Trophoblast cell (in vitro differentiated cells and primary cell): ENCODE measurements around the gene FADS3.

Experiments
- DNase-seq, 2 donors: peaks; one replicate each; pipeline ENCODE4 v3.0.0-alpha.2; 2016
- H2AFZ ChIP-seq: 2 replicates; pipeline ENCODE4 v1.6.1; 2013; ENCODE audit warnings: low read length, moderate library complexity, mild to moderate bottlenecking; ENCODE audit not compliant: insufficient read depth, poor library complexity
- H2AK5ac ChIP-seq: 2 replicates; pipeline ENCODE4 v1.6.1; 2013; ENCODE audit warnings: mild to moderate bottlenecking, low read length
- H2BK120ac ChIP-seq: 2 replicates; pipeline ENCODE4 v1.6.1; 2013; ENCODE audit warnings: low read length, mild to moderate bottlenecking, moderate library complexity; ENCODE audit not compliant: insufficient read depth, poor library complexity
- H2BK12ac ChIP-seq: 2 replicates; pipeline ENCODE4 v1.6.1; 2013; ENCODE audit warnings: mild to moderate bottlenecking, low read length, moderate library complexity
- H2BK5ac ChIP-seq: 2 replicates; pipeline ENCODE4 v1.6.1; 2013; ENCODE audit warnings: low read length, low read depth, moderate library complexity, mild to moderate bottlenecking; ENCODE audit not compliant: poor library complexity
- H3K14ac ChIP-seq: 2 replicates; pipeline ENCODE4 v1.6.1; 2013; ENCODE audit warnings: mild to moderate bottlenecking, low read length
- H3K18ac ChIP-seq: 2 replicates; pipeline ENCODE4 v1.6.1; 2013; ENCODE audit warnings: mild to moderate bottlenecking, low read length
- H3K23ac ChIP-seq: 2 replicates; pipeline ENCODE4 v1.6.1; 2013; ENCODE audit warnings: low read length
- H3K27ac ChIP-seq: 2 replicates; pipeline ENCODE4 v1.5.1; 2013; ENCODE audit warnings: low read depth, mild to moderate bottlenecking, inconsistent platforms, low read length, moderate library complexity
- H3K27me3 ChIP-seq: 2 replicates; pipeline ENCODE4 v1.6.1; 2013; ENCODE audit warnings: inconsistent platforms, mild to moderate bottlenecking, low read length, moderate library complexity; ENCODE audit not compliant: insufficient read depth
- H3K36me3 ChIP-seq, 2 experiments: 1 replicate in 1 of 2; 2 replicates in 1 of 2; pipeline ENCODE4 v1.6.1; 2013; ENCODE audit warnings: low read length in 2 of 2, mild to moderate bottlenecking in 2 of 2, moderate library complexity in 1 of 2; ENCODE audit not compliant: insufficient read depth in 2 of 2, control insufficient read depth in 1 of 2
- H3K4ac ChIP-seq: 2 replicates; pipeline ENCODE4 v1.6.1; 2013; ENCODE audit warnings: low read depth, mild to moderate bottlenecking, low read length, moderate library complexity
- H3K4me1 ChIP-seq, 2 experiments: 1 replicate in 1 of 2; 2 replicates in 1 of 2; pipeline ENCODE4 v1.6.1; 2013; ENCODE audit warnings: low read length in 2 of 2, mild to moderate bottlenecking in 2 of 2, moderate library complexity in 1 of 2; ENCODE audit not compliant: insufficient read depth in 2 of 2, control insufficient read depth in 1 of 2
- H3K4me2 ChIP-seq: 2 replicates; pipeline ENCODE4 v1.6.1; 2013; ENCODE audit warnings: inconsistent platforms, mild to moderate bottlenecking, low read length, moderate library complexity
- H3K4me3 ChIP-seq: 2 replicates; pipeline ENCODE4 v1.5.1; 2013; ENCODE audit warnings: mild to moderate bottlenecking, low read depth, low read length, inconsistent platforms
- H3K79me1 ChIP-seq: one replicate; pipeline ENCODE4 v1.6.1; 2013; ENCODE audit warnings: low read length
- H3K79me2 ChIP-seq: 2 replicates; pipeline ENCODE4 v1.6.1; 2013; ENCODE audit warnings: low read length, mild to moderate bottlenecking; ENCODE audit not compliant: control insufficient read depth, insufficient read depth, poor library complexity
- H3K9ac ChIP-seq: 2 replicates; pipeline ENCODE4 v1.6.1; 2013; ENCODE audit warnings: mild to moderate bottlenecking, low read length
- H3K9me3 ChIP-seq: 2 replicates; pipeline ENCODE4 v1.6.1; 2013; ENCODE audit warnings: low read depth, mild to moderate bottlenecking, control low read depth, inconsistent platforms, low read length; ENCODE audit not compliant: insufficient read depth
- H4K12ac ChIP-seq: 2 replicates; pipeline ENCODE4 v1.6.1; 2013; ENCODE audit warnings: low read depth, mild to moderate bottlenecking, low read length, moderate library complexity
- H4K8ac ChIP-seq: 2 replicates; pipeline ENCODE4 v1.6.1; 2013; ENCODE audit warnings: low read depth, mild to moderate bottlenecking, low read length, moderate library complexity
- H4K91ac ChIP-seq: one replicate; pipeline ENCODE4 v1.6.1; 2013; ENCODE audit warnings: low read depth, mild to moderate bottlenecking, low read length, moderate library complexity
- WGBS: extraction: QIAGEN DNeasy Blood & Tissue Kit; methylation state at CpG from one replicate; pipeline ENCODE4 v1.1.7; 2013; ENCODE audit warnings: missing lambda C conversion rate; ENCODE audit not compliant: insufficient read length, insufficient coverage; ENCODE audit errors: extremely low coverage; 5-methylcytosine and 5-hydroxymethylcytosine counted together

The FADS3 gene

GRCh38 chr11:61885784-61886580, 5.4 kb downstream of the FADS3 start:
- Histone ChIP-seq H3K79me1 (peaks cover 7% of the 10 kb centered on the region), H4K91ac (peak overlapping the region; percentile 41), H3K36me3 (no peaks in the 10 kb centered on the region), H4K12ac (no peak overlapping the region), H2BK12ac (peak overlapping the region; percentile 27), H3K4ac (no peak overlapping the region), H3K14ac (peak overlapping the region; percentile 12), H2AFZ (no peak overlapping the region), H3K27ac (no peak overlapping the region), H2AK5ac (no peak overlapping the region), H3K18ac (no peak overlapping the region), H4K8ac (no peak overlapping the region), H3K27me3 (no peaks in the 10 kb centered on the region), H3K4me1 (peaks cover 10 to 18% of the 10 kb centered on the region in 2 experiments), H3K4me3 (no peak overlapping the region), H3K79me2 (peaks cover 3% of the 10 kb centered on the region), H3K23ac (no peak overlapping the region), H3K4me2 (no peak overlapping the region), H2BK120ac (no peak overlapping the region), H2BK5ac (no peak overlapping the region), H3K9ac (no peak overlapping the region), H3K9me3 (peaks cover 4% of the 10 kb centered on the region)
- WGBS, result no CpG with 5 or more reads among the region's 13 CpGs
- DNase-seq, result peak; percentile 88 to 89

- H3K36me3 ChIP-seq, result no peaks in the 10 kb centered on the region
- no peak overlapping the region for H2BK5ac ChIP-seq
- peaks cover 4% of the 10 kb centered on the region for H3K9me3 ChIP-seq
- H3K23ac ChIP-seq, result no peak overlapping the region
- WGBS, result no CpG with 5 or more reads among the region's 7 CpGs
- no peak overlapping the region for H2AFZ ChIP-seq
- H3K79me1 ChIP-seq, result peaks cover 2% of the 10 kb centered on the region
- no peak overlapping the region for H4K12ac ChIP-seq
- H2BK120ac ChIP-seq, result no peak overlapping the region
- H2AK5ac ChIP-seq, result no peak overlapping the region
- H3K4me1 ChIP-seq, result peaks cover 3 to 11% of the 10 kb centered on the region in 2 experiments
- no peaks in the 10 kb centered on the region for H3K27me3 ChIP-seq
- H3K27ac ChIP-seq, result no peak overlapping the region
- H4K91ac ChIP-seq, result peak overlapping the region; percentile 41
- H3K4ac ChIP-seq, result no peak overlapping the region
- no peak overlapping the region for H3K9ac ChIP-seq
- no peaks in the 10 kb centered on the region for H3K79me2 ChIP-seq
- H3K4me3 ChIP-seq, result no peak overlapping the region
- no peak overlapping the region for H3K18ac ChIP-seq
- H3K14ac ChIP-seq, result peak overlapping the region; percentile 12
- no peak overlapping the region for H4K8ac ChIP-seq
- DNase-seq, result no peak
- H2BK12ac ChIP-seq, result peak overlapping the region; percentile 27
- H3K4me2 ChIP-seq, result no peak overlapping the region
These were observed 6.1 kb downstream of the FADS3 start for GRCh38 chr11:61885166-61885778.

DNA sequence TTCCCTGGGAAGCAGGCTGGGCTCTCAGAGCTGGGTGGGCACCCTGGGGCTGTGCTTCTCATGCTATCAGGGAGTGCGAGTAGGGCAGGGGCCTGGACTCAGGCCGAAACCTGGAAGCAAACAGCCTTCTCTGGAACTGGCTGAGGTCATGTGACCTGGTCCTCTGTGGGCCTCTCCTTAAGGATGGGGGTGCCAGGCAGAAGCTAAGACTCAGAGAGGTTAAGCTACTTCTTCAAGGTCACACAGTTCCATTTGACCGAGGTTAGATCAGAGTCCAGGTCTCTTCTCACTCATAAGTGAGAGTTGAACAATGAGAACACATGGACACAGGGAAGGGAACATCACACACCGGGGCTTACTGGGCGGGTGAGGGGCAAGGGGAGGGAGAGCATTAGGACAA, 7.4 kb downstream of the FADS3 start:
- H2BK12ac ChIP-seq, result no peak overlapping the region

DNA sequence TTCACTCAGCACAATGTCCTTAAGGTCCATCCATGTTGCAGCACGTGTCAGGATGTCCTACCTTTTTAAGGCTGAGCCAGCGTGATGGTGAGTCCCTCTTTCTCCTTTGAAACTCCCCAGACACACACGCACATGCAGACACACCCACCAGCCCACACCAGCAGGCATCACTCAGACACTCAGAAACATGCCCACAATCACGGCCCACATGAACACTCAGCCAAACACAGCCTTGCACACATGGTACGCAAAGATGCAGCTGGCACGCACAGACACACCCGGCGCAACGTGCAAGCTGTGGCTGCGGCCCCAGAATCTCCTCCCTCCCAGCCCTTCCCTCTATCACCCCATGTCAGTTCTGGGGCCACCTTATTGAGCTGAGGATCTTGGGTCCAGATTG, 8.0 kb downstream of the FADS3 start:
- no peak overlapping the region for H3K4me2 ChIP-seq
- DNase-seq, result no peak
- no peak overlapping the region for H4K8ac ChIP-seq
- no peaks in the 10 kb centered on the region for H3K79me1 ChIP-seq
- no peak overlapping the region for H2AK5ac ChIP-seq
- H3K4me3 ChIP-seq, result no peak overlapping the region
- no peak overlapping the region for H3K27ac ChIP-seq
- peaks cover 4% of the 10 kb centered on the region for H3K9me3 ChIP-seq
- no peak overlapping the region for H2BK12ac ChIP-seq
- H3K4me1 ChIP-seq, result peaks cover 0 to 8% of the 10 kb centered on the region in 2 experiments
- H3K36me3 ChIP-seq, result peaks cover 3% of the 10 kb centered on the region in 2 experiments
- H3K18ac ChIP-seq, result no peak overlapping the region
- H3K27me3 ChIP-seq, result no peaks in the 10 kb centered on the region
- H3K23ac ChIP-seq, result no peak overlapping the region
- H2AFZ ChIP-seq, result no peak overlapping the region
- no peaks in the 10 kb centered on the region for H3K79me2 ChIP-seq
- no peak overlapping the region for H2BK5ac ChIP-seq
- no peak overlapping the region for H4K12ac ChIP-seq
- no peak overlapping the region for H3K9ac ChIP-seq
- no peak overlapping the region for H3K4ac ChIP-seq
- WGBS, result no CpG with 5 or more reads among the region's 10 CpGs
- no peak overlapping the region for H2BK120ac ChIP-seq
- no peak overlapping the region for H3K14ac ChIP-seq
- no peak overlapping the region for H4K91ac ChIP-seq

More for the DNA sequence above, 7.4 kb downstream of the FADS3 start:
- DNase-seq, result no peak
- H4K91ac ChIP-seq, result peak overlapping the region; percentile 8
- H3K79me1 ChIP-seq, result no peaks in the 10 kb centered on the region
- H4K12ac ChIP-seq, result no peak overlapping the region
- no peaks in the 10 kb centered on the region for H3K36me3 ChIP-seq
- H3K27me3 ChIP-seq, result no peaks in the 10 kb centered on the region
- H2AFZ ChIP-seq, result no peak overlapping the region
- no peak overlapping the region for H3K27ac ChIP-seq
- no peak overlapping the region for H3K14ac ChIP-seq
- WGBS, result no CpG with 5 or more reads among the region's 5 CpGs
- H4K8ac ChIP-seq, result no peak overlapping the region
- H3K23ac ChIP-seq, result no peak overlapping the region
- no peak overlapping the region for H2BK5ac ChIP-seq
- H3K4me2 ChIP-seq, result no peak overlapping the region
- H3K9ac ChIP-seq, result no peak overlapping the region
- H2BK120ac ChIP-seq, result no peak overlapping the region
- H3K79me2 ChIP-seq, result no peaks in the 10 kb centered on the region
- no peak overlapping the region for H3K4ac ChIP-seq
- H3K4me3 ChIP-seq, result no peak overlapping the region
- no peak overlapping the region for H2AK5ac ChIP-seq
- peaks cover 0 to 8% of the 10 kb centered on the region in 2 experiments for H3K4me1 ChIP-seq
- H3K9me3 ChIP-seq, result peaks cover 4% of the 10 kb centered on the region
- H3K18ac ChIP-seq, result no peak overlapping the region
